HEK293 (cell line): Measurements from ENCODE around the gene SPTLC2.

Source experiments
- CTCF ChIA-PET: fragments of 350-600 bp; formaldehyde crosslinking; extraction: SDS; loops from one replicate; lab custom pipeline; 2021; ENCODE audit warnings: antibody characterized with exemption; lab: Yijun Ruan, JAX
- POLR2A ChIA-PET: fragments of 300-600 bp; formaldehyde crosslinking; extraction: SDS; loops from one replicate; lab custom pipeline; 2020; ENCODE audit warnings: antibody characterized with exemption, inconsistent platforms; lab: Yijun Ruan, JAX
- H3K27ac ChIP-seq: fragments of 200-500 bp; sonication (Bioruptor generic); 2 replicates; pipeline ENCODE4 v1.5.1; 2014; ENCODE audit warnings: low read depth, low read length, control low read depth, inconsistent platforms; ENCODE audit errors: extremely low read depth
- H3K36me3 ChIP-seq, 2 experiments: fragments of 200-500 bp in 1 of 2; sonication (Bioruptor generic) in 1 of 2; 1 replicate in 1 of 2; 2 replicates in 1 of 2; pipeline ENCODE4 v1.5.1; 2014 to 2017; ENCODE audit warnings: inconsistent platforms in 2 of 2, low read length in 2 of 2; ENCODE audit not compliant: control insufficient read depth in 2 of 2, insufficient read depth in 1 of 2
- H3K4me1 ChIP-seq: fragments of 200-500 bp; sonication (Bioruptor generic); 2 replicates; pipeline ENCODE4 v1.5.1; 2014; ENCODE audit warnings: mild to moderate bottlenecking, low read length, inconsistent platforms; ENCODE audit not compliant: control insufficient read depth, insufficient read depth
- H3K4me3 ChIP-seq: 2 replicates; pipeline ENCODE4 v1.5.1; 2011; ENCODE audit warnings: low read depth, mild to moderate bottlenecking, control low read depth, low read length, moderate library complexity
- H3K9me3 ChIP-seq: fragments of 200-500 bp; sonication (Bioruptor generic); 2 replicates; pipeline ENCODE4 v1.5.1; 2014; ENCODE audit warnings: low read depth, low read length, inconsistent platforms; ENCODE audit not compliant: control insufficient read depth, insufficient read depth
- GLI4 ChIP-seq: fragments of 450-650 bp; formaldehyde crosslinking; IDR thresholded peaks from 2 replicates; pipeline ENCODE4 v1.5.1; 2016; ENCODE audit warnings: missing biosample characterization, missing genetic modification characterization
- KLF10 ChIP-seq: fragments of 450-650 bp; IDR thresholded peaks from 2 replicates; pipeline ENCODE4 v1.5.1; 2018; ENCODE audit warnings: missing biosample characterization, mild to moderate bottlenecking, missing genetic modification characterization
- KLF16 ChIP-seq: fragments of 450-650 bp; formaldehyde crosslinking; IDR thresholded peaks from 2 replicates; pipeline ENCODE4 v1.5.1; 2017; ENCODE audit warnings: missing biosample characterization, missing genetic modification characterization
- SP7 ChIP-seq: fragments of 450-650 bp; formaldehyde crosslinking; IDR thresholded peaks from 2 replicates; pipeline ENCODE4 v1.5.1; 2016; ENCODE audit warnings: missing biosample characterization, missing genetic modification characterization
- YY2 ChIP-seq: fragments of 450-650 bp; formaldehyde crosslinking; IDR thresholded peaks from 2 replicates; pipeline ENCODE4 v1.5.1; 2016; ENCODE audit warnings: missing biosample characterization, missing genetic modification characterization
- ZBTB20 ChIP-seq: fragments of 450-650 bp; formaldehyde crosslinking; IDR thresholded peaks from 2 replicates; pipeline ENCODE4 v1.5.1; 2016; ENCODE audit warnings: missing biosample characterization, missing genetic modification characterization
- ZNF24 ChIP-seq: fragments of 450-650 bp; formaldehyde crosslinking; IDR thresholded peaks from 2 replicates; pipeline ENCODE4 v1.5.1; 2016; ENCODE audit warnings: missing biosample characterization, missing genetic modification characterization
- ZNF335 ChIP-seq: fragments of 450-650 bp; formaldehyde crosslinking; conservative IDR thresholded peaks from 2 replicates; pipeline ENCODE4 v1.5.1; 2016; ENCODE audit warnings: missing biosample characterization, missing genetic modification characterization
- ZNF423 ChIP-seq: fragments of 450-650 bp; formaldehyde crosslinking; IDR thresholded peaks from 2 replicates; pipeline ENCODE4 v1.5.1; 2016; ENCODE audit warnings: missing biosample characterization, missing genetic modification characterization
- ZNF600 ChIP-seq: fragments of 450-650 bp; formaldehyde crosslinking; IDR thresholded peaks from 2 replicates; pipeline ENCODE4 v1.5.1; 2016; ENCODE audit warnings: missing biosample characterization, missing genetic modification characterization
- ZNF664 ChIP-seq: fragments of 450-650 bp; formaldehyde crosslinking; IDR thresholded peaks from 2 replicates; pipeline ENCODE4 v1.5.1; 2016; ENCODE audit warnings: missing biosample characterization, missing genetic modification characterization
- TF ChIP-seq, protein P1 (sequence below): fragments of 450-650 bp; formaldehyde crosslinking; IDR thresholded peaks from 2 replicates; pipeline ENCODE4 v1.5.1; 2016; ENCODE audit warnings: missing biosample characterization, missing genetic modification characterization
- TF ChIP-seq, protein P2 (sequence below): fragments of 450-650 bp; formaldehyde crosslinking; IDR thresholded peaks from 2 replicates; pipeline ENCODE4 v1.5.1; 2016; ENCODE audit warnings: missing biosample characterization, missing genetic modification characterization

Gene SPTLC2

DNA sequence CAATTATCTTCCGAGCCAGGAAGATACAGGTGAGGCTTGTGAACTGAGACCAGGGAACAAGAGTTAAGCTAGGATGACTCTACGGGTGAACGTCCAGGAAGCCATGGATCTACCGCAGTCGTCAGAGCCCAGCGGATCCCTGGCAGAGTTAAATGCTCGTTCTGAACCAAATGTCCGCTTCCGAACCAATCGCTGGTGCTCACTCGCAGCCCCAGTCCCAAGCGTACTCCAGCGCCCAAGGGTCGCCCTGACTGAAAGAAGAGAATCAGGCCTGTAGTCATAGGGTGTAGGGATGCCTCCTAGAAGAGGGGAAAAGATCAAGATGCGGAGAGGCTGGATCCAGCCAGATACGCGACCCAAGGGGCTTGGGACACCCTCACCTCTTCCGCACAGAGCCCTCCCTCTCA lies 159.3 kb downstream of the SPTLC2 start:
- Histone ChIP-seq H3K4me1 (peaks cover 4% of the 10 kb centered on the region), H3K27ac (peak overlapping the region; percentile 90), H3K36me3 (peaks cover 29 to 38% of the 10 kb centered on the region in 2 experiments), H3K9me3 (no peaks in the 10 kb centered on the region), H3K4me3 (peak overlapping the region; percentile 90)
- peak; percentile 12; the same call in 1 of the 2 replicates for TF ChIP-seq ZNF423
- TF ChIP-seq, protein P1, sequence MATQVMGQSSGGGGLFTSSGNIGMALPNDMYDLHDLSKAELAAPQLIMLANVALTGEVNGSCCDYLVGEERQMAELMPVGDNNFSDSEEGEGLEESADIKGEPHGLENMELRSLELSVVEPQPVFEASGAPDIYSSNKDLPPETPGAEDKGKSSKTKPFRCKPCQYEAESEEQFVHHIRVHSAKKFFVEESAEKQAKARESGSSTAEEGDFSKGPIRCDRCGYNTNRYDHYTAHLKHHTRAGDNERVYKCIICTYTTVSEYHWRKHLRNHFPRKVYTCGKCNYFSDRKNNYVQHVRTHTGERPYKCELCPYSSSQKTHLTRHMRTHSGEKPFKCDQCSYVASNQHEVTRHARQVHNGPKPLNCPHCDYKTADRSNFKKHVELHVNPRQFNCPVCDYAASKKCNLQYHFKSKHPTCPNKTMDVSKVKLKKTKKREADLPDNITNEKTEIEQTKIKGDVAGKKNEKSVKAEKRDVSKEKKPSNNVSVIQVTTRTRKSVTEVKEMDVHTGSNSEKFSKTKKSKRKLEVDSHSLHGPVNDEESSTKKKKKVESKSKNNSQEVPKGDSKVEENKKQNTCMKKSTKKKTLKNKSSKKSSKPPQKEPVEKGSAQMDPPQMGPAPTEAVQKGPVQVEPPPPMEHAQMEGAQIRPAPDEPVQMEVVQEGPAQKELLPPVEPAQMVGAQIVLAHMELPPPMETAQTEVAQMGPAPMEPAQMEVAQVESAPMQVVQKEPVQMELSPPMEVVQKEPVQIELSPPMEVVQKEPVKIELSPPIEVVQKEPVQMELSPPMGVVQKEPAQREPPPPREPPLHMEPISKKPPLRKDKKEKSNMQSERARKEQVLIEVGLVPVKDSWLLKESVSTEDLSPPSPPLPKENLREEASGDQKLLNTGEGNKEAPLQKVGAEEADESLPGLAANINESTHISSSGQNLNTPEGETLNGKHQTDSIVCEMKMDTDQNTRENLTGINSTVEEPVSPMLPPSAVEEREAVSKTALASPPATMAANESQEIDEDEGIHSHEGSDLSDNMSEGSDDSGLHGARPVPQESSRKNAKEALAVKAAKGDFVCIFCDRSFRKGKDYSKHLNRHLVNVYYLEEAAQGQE (tag by site-specific recombination), result peak; percentile 55
- TF ChIP-seq GLI4 (tag by site-specific recombination), result no peak
- peak; percentile 74; the same call in 1 of the 2 replicates for TF ChIP-seq ZBTB20 (tag by site-specific recombination)
- TF ChIP-seq KLF16 (tag by site-specific recombination), result no peak
- TF ChIP-seq, protein P2, sequence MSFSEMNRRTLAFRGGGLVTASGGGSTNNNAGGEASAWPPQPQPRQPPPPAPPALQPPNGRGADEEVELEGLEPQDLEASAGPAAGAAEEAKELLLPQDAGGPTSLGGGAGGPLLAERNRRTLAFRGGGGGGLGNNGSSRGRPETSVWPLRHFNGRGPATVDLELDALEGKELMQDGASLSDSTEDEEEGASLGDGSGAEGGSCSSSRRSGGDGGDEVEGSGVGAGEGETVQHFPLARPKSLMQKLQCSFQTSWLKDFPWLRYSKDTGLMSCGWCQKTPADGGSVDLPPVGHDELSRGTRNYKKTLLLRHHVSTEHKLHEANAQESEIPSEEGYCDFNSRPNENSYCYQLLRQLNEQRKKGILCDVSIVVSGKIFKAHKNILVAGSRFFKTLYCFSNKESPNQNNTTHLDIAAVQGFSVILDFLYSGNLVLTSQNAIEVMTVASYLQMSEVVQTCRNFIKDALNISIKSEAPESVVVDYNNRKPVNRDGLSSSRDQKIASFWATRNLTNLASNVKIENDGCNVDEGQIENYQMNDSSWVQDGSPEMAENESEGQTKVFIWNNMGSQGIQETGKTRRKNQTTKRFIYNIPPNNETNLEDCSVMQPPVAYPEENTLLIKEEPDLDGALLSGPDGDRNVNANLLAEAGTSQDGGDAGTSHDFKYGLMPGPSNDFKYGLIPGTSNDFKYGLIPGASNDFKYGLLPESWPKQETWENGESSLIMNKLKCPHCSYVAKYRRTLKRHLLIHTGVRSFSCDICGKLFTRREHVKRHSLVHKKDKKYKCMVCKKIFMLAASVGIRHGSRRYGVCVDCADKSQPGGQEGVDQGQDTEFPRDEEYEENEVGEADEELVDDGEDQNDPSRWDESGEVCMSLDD (tag by site-specific recombination), result peak; percentile 61
- no peak for TF ChIP-seq SP7 (tag by site-specific recombination)
- TF ChIP-seq ZNF664 (tag by site-specific recombination), result no peak
- TF ChIP-seq KLF10 (tag by site-specific recombination), result 0 out of 2 replicates have a peak, but pooled peaks have one; percentile 16
- TF ChIP-seq ZNF24 (tag by site-specific recombination), result no peak
- no peak for TF ChIP-seq YY2 (tag by site-specific recombination)
- peak; percentile 87 for TF ChIP-seq ZNF600 (tag by site-specific recombination)
- TF ChIP-seq ZNF335, result no peak
- ChIA-PET CTCF (no interaction called here), POLR2A (interaction anchor here (0.6 to 2.6 kb wide), 8 partner anchors 11 to 306 kb away, joined by 3 to 18 read pairs (median 3); partner anchors contain the start of genes GSTZ1 and POMT2)
